Measurements from ENCODE around the gene TTN. TPM values are rescaled to one million over a fixed set of nuclear protein-coding genes. Genes with fewer than 3 reads are reported as not detected.

The TTN gene
- total and polyA plus RNA-seq, 8 donors, result 0.96 to 13.8 (median 8.3) TPM

DNA sequence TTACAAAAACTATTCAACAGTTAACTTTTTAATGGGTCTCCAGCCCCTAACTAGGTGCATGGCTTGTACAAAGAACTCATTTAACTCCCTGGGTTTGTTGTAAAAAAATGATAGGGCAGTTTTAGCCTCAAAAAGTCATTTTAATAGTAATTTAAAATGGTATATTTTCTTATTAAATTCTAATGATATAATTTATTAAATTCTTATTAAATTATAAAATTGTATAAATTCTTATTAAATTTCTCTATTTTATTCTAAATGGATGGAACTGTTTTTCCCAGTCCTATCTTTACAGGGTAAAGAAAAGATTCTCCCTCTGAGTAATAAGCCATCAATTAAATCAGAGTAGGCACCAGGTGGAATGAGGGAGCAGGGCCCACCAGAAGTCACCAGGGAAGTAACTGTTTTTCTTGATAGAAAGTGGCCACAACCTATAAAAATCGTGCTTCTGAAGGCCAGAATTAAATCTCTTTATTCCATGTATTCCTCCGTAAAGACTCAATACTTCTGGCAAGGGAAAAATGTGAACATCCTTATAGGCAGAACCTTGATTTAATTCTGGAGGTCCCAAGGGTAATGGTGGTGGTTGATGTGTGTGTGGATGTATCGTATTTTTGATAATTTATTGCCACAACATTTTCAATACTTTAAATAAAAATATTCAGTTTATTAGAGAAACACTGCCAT, 329.6 kb downstream of the TTN start:
- peak overlapping the region; percentile 49 to 78 (median 54) for H3K4me3 ChIP-seq
- no peaks in the 10 kb centered on the region for H3K9me3 ChIP-seq
- peak overlapping the region; percentile 87 to 97 (median 95) for H3K27ac ChIP-seq
- WGBS, 2 donors, result 18 to 20% methylated on average over 3 of the region's 3 CpGs
- intact Hi-C loops (cut with DNase I), result no loop called here
- FAIRE-seq (peak; percentile 17), ATAC-seq (no peak), DNase-seq (no peak)
- no peaks in the 10 kb centered on the region for H3K27me3 ChIP-seq
- TF ChIP-seq, protein P1, sequence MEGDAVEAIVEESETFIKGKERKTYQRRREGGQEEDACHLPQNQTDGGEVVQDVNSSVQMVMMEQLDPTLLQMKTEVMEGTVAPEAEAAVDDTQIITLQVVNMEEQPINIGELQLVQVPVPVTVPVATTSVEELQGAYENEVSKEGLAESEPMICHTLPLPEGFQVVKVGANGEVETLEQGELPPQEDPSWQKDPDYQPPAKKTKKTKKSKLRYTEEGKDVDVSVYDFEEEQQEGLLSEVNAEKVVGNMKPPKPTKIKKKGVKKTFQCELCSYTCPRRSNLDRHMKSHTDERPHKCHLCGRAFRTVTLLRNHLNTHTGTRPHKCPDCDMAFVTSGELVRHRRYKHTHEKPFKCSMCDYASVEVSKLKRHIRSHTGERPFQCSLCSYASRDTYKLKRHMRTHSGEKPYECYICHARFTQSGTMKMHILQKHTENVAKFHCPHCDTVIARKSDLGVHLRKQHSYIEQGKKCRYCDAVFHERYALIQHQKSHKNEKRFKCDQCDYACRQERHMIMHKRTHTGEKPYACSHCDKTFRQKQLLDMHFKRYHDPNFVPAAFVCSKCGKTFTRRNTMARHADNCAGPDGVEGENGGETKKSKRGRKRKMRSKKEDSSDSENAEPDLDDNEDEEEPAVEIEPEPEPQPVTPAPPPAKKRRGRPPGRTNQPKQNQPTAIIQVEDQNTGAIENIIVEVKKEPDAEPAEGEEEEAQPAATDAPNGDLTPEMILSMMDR (IDR thresholded peaks at IDR 0.05), result no peak
- peaks cover 5 to 30% (median 5%) of the 10 kb centered on the region in 3 donors for H3K4me1 ChIP-seq
- no peaks in the 10 kb centered on the region for H3K36me3 ChIP-seq

DNA sequence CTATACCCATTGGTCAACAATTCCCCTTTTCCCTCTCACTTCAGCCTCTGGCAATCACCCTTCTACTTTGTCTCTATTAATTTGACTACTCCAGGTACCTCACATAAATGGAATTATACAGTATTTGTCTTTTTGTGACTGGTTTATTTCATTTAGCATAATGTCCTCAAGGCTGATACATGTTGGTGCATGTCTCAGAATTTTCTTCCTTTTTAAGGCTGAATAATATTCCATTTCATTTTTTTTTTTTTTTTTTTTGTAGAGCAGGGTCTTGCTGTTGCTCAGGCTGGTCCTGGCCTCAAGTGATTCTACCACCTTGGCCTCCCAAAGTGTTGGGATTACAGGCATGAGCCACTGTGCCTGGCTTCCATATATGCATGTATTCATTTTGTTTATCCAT, 330.7 kb downstream of the TTN start:
- ATAC-seq, result no peak
- intact Hi-C loops (cut with DNase I), result no loop called here
- Histone ChIP-seq H3K36me3 (no peaks in the 10 kb centered on the region), H3K4me1 (peaks cover 0 to 20% (median 0%) of the 10 kb centered on the region in 3 donors), H3K27me3 (no peaks in the 10 kb centered on the region), H3K9me3 (no peaks in the 10 kb centered on the region), H3K27ac (no peak overlapping the region), H3K4me3 (no peak overlapping the region)
- DNase-seq, result no peak
- TF ChIP-seq, protein P1 (IDR thresholded peaks at IDR 0.05), result no peak
- FAIRE-seq, result no peak

Other genes starting within 250 kb of the TTN start
- 10 to 100 TPM in 1 of 6 donors, 1 to 10 TPM in 5; 3.9 to 11.3 (median 6.4) TPM for gene CCDC141, start 242.7 kb upstream of the TTN start, total RNA-seq
- gene CCDC141, start 242.7 kb upstream of the TTN start, polyA plus RNA-seq, result 1 to 10 TPM in 1 of 2 donors, under 1 TPM in 1; 0.66 to 2.4 TPM